B cell (primary cell): Measurements from ENCODE around the gene TMEM63A.

Source experiments
- CTCF ChIP-seq: fragments of 200-600 bp; IDR thresholded peaks from one replicate; pipeline ENCODE4 v1.8.0; 2022; ENCODE audit warnings: antibody characterized with exemption, mild to moderate bottlenecking
- EZH2 ChIP-seq: IDR thresholded peaks from 2 replicates; pipeline ENCODE4 v1.6.1; 2012; ENCODE audit warnings: borderline replicate concordance, low read depth, mild to moderate bottlenecking, moderate library complexity, low read length; ENCODE audit not compliant: insufficient read depth, poor library complexity, severe bottlenecking

DNA sequence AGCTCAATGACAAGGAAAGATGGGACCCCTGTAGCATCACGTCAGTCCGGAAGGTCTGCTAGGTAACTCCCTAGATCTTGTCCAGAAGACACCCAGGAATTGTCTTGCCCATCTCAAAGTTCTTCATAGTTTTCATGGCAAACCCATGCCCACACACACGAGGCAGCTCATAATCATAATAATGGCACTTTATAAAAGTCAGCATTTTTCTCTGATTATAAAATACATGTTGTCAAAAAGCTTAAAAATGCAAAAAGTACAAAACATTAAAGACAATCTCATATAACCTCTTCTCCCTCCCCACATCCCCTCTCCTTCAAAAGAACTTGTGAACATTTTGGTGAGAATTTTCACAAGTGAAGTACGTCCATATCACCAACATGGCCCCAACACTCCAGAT, 41.5 kb downstream of the TMEM63A start:
- TF ChIP-seq CTCF (no peak), EZH2 (no peak)
